ENCODE measurements around the gene GSN. TPM values are rescaled to one million over a fixed set of nuclear protein-coding genes. Genes with fewer than 3 reads are reported as not detected.

GSN gene
- total and polyA plus RNA-seq, 10 of the 15 experiments (the other 5 are each of a cell fraction or from before 2014, with no cell fraction given) = 0.66 to 9.2 (median 6.2) TPM

DNA sequence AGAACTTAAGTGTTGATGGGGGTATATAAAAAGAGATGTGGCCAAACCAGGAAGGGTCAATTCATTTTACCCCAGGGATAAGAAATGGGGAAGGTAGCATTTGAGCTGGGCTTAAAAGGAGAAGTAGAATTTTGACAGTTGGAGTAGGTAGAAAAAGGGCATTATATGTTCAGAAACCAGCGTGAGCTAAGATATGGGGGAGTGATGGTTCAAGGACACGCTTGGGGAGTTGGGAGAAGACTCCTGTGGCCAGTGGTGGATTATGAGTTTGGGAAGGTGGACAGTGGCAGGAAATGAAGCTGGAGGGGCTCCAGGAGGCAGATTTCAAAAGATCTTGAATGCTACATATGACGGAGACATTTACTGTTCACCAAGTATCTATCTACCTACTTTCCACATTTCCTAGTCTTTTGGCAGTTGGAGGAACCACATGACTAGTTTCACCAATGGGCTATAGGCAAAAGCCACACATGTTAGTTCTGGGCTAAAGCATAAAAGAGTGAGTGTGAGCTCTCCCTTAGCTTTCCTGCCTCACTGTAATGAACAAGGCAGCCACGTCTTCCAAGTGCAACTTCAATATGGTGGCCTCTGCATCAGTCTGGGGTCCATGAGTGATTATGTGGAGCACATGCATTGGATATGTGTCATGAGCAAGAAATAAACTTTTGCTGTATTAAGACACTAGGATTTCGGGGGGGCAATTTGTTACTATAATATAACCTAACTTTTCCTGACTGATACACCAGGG is 15.7 kb upstream of the GSN start (continued):
- TF ChIP-seq, protein P1, sequence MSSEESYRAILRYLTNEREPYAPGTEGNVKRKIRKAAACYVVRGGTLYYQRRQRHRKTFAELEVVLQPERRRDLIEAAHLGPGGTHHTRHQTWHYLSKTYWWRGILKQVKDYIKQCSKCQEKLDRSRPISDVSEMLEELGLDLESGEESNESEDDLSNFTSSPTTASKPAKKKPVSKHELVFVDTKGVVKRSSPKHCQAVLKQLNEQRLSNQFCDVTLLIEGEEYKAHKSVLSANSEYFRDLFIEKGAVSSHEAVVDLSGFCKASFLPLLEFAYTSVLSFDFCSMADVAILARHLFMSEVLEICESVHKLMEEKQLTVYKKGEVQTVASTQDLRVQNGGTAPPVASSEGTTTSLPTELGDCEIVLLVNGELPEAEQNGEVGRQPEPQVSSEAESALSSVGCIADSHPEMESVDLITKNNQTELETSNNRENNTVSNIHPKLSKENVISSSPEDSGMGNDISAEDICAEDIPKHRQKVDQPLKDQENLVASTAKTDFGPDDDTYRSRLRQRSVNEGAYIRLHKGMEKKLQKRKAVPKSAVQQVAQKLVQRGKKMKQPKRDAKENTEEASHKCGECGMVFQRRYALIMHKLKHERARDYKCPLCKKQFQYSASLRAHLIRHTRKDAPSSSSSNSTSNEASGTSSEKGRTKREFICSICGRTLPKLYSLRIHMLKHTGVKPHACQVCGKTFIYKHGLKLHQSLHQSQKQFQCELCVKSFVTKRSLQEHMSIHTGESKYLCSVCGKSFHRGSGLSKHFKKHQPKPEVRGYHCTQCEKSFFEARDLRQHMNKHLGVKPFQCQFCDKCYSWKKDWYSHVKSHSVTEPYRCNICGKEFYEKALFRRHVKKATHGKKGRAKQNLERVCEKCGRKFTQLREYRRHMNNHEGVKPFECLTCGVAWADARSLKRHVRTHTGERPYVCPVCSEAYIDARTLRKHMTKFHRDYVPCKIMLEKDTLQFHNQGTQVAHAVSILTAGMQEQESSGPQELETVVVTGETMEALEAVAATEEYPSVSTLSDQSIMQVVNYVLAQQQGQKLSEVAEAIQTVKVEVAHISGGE (CRISPR knock-in tag; IDR thresholded peaks at IDR 0.05) = no peak
- TF ChIP-seq GABPA (IDR thresholded peaks at IDR 0.05; ENCODE audit: low read depth) (no peak), NFIC (IDR thresholded peaks at IDR 0.05; ENCODE audit: low read depth, low read length) (no peak), ZNF207 (IDR thresholded peaks at IDR 0.05; ENCODE audit: borderline replicate concordance) (no peak)

DNA sequence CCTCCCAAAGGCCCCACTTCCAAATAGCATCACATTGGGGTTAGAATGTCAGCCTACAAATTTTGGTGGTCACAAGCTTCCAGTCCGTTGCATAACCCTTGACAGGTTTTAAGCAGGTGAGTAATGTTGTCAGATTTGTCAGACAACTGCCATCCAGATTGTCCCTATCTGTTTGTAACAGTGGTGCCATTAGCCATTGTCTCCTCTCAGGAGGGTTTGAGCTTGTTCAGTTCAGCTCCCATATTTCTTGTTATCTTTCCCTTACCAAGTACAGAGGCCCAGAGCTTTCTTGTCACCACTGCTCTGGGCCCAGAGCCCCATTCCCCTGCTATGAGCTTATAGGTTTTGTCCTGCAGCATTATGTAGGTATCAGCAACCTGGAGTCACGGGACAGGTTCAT is 14.8 kb upstream of the GSN start:
- H3K4me2 ChIP-seq (ENCODE audit: control insufficient read depth, insufficient read depth) = no peak overlapping the region
- ChIA-PET RAD21 (ENCODE audit: unreplicated experiment) (no interaction called here), SMC1A (ENCODE audit: uncharacterized antibody, unreplicated experiment) (interaction anchor here (0.8 to 1.6 kb wide), 3 partner anchors 9 to 35 kb away, joined by 3 read pairs; no protein-coding TSS in a partner anchor), POLR2A (interaction anchor here (1.0 kb wide), 1 partner anchor 17 kb away, joined by 3 read pairs; no protein-coding TSS in a partner anchor), CTCF (interaction anchor here (1.2 kb wide), 1 partner anchor 40 kb away, joined by 3 read pairs; no protein-coding TSS in a partner anchor)
- no peaks in the 10 kb centered on the region for H3K36me3 ChIP-seq (ENCODE audit: control insufficient read depth in 2 of 2, insufficient read depth in 2 of 2, low read length in 1 of 2)
- no peaks in the 10 kb centered on the region for H4K20me1 ChIP-seq (ENCODE audit: control insufficient read depth, insufficient read depth)
- H3K27ac ChIP-seq (ENCODE audit: control insufficient read depth, insufficient read depth) = no peak overlapping the region
- H3K9ac ChIP-seq (ENCODE audit: control insufficient read depth, insufficient read depth, low read length) = no peak overlapping the region
- no peaks in the 10 kb centered on the region for H3K27me3 ChIP-seq (replicated peaks in 1 of 2; ENCODE audit: control insufficient read depth in 2 of 2, insufficient read depth in 2 of 2, low read length in 1 of 2)
- no peak overlapping the region for H2AFZ ChIP-seq (ENCODE audit: control insufficient read depth, low read depth, low read length)
- H3K4me1 ChIP-seq (ENCODE audit: control insufficient read depth, insufficient read depth, low read length) = peaks cover 9% of the 10 kb centered on the region
- no peak for FAIRE-seq
- ATAC-seq = no peak
- in situ Hi-C loops (cut with MboI) = no loop called here
- no TSS peak for BruUV-seq (replicated peaks)
- WGBS (ENCODE audit: insufficient coverage, insufficient replicate concordance, low lambda C conversion rate, missing lambda C conversion rate) = 46% methylated on average over 2 of the region's 2 CpGs
- intact Hi-C loops (cut with micrococcal nuclease; ENCODE audit: unreplicated experiment) = no loop called here
- H3K9me3 ChIP-seq (replicated peaks; ENCODE audit: control insufficient read depth, insufficient read depth, low read length) = no peaks in the 10 kb centered on the region; the same call in 2 of the 3 replicates
- no peak for TF ChIP-seq MEF2B (IDR thresholded peaks at IDR 0.05; ENCODE audit: partially characterized antibody, poor library complexity, severe bottlenecking)
- TF ChIP-seq KLF5 (IDR thresholded peaks at IDR 0.05; ENCODE audit: partially characterized antibody) = no peak
- TF ChIP-seq ZNF24 (IDR thresholded peaks at IDR 0.05) = no peak
- TF ChIP-seq, protein P2, sequence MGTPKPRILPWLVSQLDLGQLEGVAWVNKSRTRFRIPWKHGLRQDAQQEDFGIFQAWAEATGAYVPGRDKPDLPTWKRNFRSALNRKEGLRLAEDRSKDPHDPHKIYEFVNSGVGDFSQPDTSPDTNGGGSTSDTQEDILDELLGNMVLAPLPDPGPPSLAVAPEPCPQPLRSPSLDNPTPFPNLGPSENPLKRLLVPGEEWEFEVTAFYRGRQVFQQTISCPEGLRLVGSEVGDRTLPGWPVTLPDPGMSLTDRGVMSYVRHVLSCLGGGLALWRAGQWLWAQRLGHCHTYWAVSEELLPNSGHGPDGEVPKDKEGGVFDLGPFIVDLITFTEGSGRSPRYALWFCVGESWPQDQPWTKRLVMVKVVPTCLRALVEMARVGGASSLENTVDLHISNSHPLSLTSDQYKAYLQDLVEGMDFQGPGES (IDR thresholded peaks at IDR 0.05) = no peak
- TF ChIP-seq RAD51 (IDR thresholded peaks at IDR 0.05) = no peak
- TF ChIP-seq, protein P3, sequence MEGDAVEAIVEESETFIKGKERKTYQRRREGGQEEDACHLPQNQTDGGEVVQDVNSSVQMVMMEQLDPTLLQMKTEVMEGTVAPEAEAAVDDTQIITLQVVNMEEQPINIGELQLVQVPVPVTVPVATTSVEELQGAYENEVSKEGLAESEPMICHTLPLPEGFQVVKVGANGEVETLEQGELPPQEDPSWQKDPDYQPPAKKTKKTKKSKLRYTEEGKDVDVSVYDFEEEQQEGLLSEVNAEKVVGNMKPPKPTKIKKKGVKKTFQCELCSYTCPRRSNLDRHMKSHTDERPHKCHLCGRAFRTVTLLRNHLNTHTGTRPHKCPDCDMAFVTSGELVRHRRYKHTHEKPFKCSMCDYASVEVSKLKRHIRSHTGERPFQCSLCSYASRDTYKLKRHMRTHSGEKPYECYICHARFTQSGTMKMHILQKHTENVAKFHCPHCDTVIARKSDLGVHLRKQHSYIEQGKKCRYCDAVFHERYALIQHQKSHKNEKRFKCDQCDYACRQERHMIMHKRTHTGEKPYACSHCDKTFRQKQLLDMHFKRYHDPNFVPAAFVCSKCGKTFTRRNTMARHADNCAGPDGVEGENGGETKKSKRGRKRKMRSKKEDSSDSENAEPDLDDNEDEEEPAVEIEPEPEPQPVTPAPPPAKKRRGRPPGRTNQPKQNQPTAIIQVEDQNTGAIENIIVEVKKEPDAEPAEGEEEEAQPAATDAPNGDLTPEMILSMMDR (IDR thresholded peaks at IDR 0.05 in 2 of 3, conservative IDR thresholded peaks at IDR 0.05 in 1 of 3; ENCODE audit: control insufficient read depth in 2 of 3, extremely low read depth in 1 of 3, insufficient read depth in 1 of 3, low read depth in 3 of 3, low read length in 3 of 3) = no peak
- no peak for TF ChIP-seq MXI1 (IDR thresholded peaks at IDR 0.05; ENCODE audit: low read depth, low read length)
- no peak for TF ChIP-seq RCOR1 (conservative IDR thresholded peaks at IDR 0.05; ENCODE audit: low read depth, low read length)
- TF ChIP-seq NFYA (IDR thresholded peaks at IDR 0.05; ENCODE audit: borderline replicate concordance, low read depth, low read length) = no peak
- H3K79me2 ChIP-seq (ENCODE audit: control insufficient read depth, insufficient read depth, low read length) = no peaks in the 10 kb centered on the region
- H3K4me3 ChIP-seq = no peak overlapping the region
- DNase-seq (ENCODE audit: low read depth, low spot score) = no peak
